Testis (tissue), 2 donors: ENCODE data around the gene HJURP.

Experiments used
- POLR2A ChIP-seq: fragments of 450-650 bp; IDR thresholded peaks from one replicate; pipeline ENCODE4 v1.6.1; 2017; ENCODE audit warnings: antibody characterized with exemption, mild to moderate bottlenecking, moderate library complexity
- TF ChIP-seq, protein P1 (sequence below), 3 experiments: fragments of 450-650 bp in 2 of 3; fragments of 200-600 bp in 1 of 3; sonication (generic) in 1 of 3; IDR thresholded peaks; one replicate each; pipeline ENCODE4 v1.5.1; 2016 to 2019; ENCODE audit warnings: antibody characterized with exemption in 3 of 3, mild to moderate bottlenecking in 2 of 3, moderate library complexity in 1 of 3

DNA sequence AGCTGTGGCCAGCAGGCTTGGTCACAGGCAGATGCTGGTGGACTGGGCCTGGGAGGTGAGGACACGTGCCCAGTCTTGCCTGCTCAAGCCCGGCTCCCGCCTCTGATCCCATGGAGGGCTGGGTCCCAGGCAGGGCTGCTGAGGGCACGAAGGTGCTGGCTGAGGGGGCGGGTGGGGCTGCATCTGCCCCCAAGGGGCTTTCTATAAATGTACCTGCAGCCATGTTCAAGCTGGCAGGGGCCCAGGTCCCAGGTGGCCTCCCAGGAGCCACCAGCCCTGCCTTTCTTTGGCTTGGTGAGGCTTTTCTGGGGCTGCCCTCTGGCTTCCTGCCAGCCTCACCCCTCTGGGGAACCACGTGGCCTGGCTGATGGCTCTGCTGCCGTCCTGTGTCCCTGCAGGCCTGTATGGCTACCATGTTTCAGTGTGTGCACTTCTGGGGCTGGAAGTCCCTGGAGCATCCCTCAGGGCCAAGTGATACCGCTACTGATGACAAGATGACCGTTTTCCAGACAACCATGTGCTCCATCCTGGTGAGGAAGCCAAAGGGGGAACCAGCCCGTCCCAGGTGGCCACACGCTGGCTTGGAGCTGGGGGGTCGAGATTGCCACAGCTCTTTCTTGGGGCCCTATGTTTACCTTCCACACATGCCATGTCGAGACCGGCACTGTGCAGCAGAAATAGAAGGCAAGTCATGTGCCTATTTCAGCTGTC is 23.2 kb downstream of the HJURP start:
- TF ChIP-seq POLR2A: no peak
- TF ChIP-seq, protein P1, sequence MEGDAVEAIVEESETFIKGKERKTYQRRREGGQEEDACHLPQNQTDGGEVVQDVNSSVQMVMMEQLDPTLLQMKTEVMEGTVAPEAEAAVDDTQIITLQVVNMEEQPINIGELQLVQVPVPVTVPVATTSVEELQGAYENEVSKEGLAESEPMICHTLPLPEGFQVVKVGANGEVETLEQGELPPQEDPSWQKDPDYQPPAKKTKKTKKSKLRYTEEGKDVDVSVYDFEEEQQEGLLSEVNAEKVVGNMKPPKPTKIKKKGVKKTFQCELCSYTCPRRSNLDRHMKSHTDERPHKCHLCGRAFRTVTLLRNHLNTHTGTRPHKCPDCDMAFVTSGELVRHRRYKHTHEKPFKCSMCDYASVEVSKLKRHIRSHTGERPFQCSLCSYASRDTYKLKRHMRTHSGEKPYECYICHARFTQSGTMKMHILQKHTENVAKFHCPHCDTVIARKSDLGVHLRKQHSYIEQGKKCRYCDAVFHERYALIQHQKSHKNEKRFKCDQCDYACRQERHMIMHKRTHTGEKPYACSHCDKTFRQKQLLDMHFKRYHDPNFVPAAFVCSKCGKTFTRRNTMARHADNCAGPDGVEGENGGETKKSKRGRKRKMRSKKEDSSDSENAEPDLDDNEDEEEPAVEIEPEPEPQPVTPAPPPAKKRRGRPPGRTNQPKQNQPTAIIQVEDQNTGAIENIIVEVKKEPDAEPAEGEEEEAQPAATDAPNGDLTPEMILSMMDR (IDR thresholded peaks at IDR 0.05): no peak
